B cell (primary cell): ENCODE measurements around the gene SLTM. TPM values are rescaled to one million over a fixed set of nuclear protein-coding genes. Genes with fewer than 3 reads are reported as not detected.

Experiments
- ATAC-seq: fragments of 200-7000 bp; cut with Tn5 transposase; one replicate; pipeline ENCODE4 v1.10.0; 2021; ENCODE audit warnings: low read depth, mild to moderate bottlenecking, moderate number of reproducible peaks, moderate library complexity
- CTCF ChIA-PET: fragments of 350-600 bp; sonication (Branson Sonifier 250); formaldehyde crosslinking; loops from one replicate; lab custom pipeline; 2021; ENCODE audit warnings: antibody characterized with exemption, inconsistent platforms; lab: Charles Lee
- POLR2A ChIA-PET: fragments of 350-600 bp; sonication (Branson Sonifier 250); formaldehyde crosslinking; loops from one replicate; lab custom pipeline; 2021; ENCODE audit warnings: antibody characterized with exemption; lab: Charles Lee
- DNase-seq: peaks from one replicate; pipeline ENCODE4 v3.0.0; 2013
- H2AFZ ChIP-seq: 2 replicates; pipeline ENCODE4 v1.6.1; 2012; ENCODE audit warnings: mild to moderate bottlenecking, low read depth, low read length; ENCODE audit not compliant: insufficient read depth, poor library complexity, severe bottlenecking
- H3K27ac ChIP-seq, 2 donors: 1 replicate in 1 of 2; 2 replicates in 1 of 2; pipeline ENCODE4 v1.5.1; 2012 to 2013; ENCODE audit warnings: low read length in 2 of 2, mild to moderate bottlenecking in 2 of 2, moderate library complexity in 1 of 2
- H3K27me3 ChIP-seq, 4 experiments: fragments of 200-600 bp in 1 of 4; sonication (generic) in 1 of 4; replicated peaks in 1 of 4; 1 replicate in 2 of 4; 2 replicates in 2 of 4; pipeline versions ENCODE4 v1.6.1 to v1.7.0; 2013 to 2016; ENCODE audit warnings: low read length in 3 of 4, mild to moderate bottlenecking in 2 of 4, mixed read lengths in 1 of 4, moderate library complexity in 1 of 4; ENCODE audit not compliant: insufficient read depth in 4 of 4, control insufficient read depth in 3 of 4; ENCODE audit errors: control extremely low read depth in 1 of 4
- H3K36me3 ChIP-seq, 2 experiments: replicated peaks in 1 of 2; 1 replicate in 1 of 2; 2 replicates in 1 of 2; pipeline versions ENCODE4 v1.6.1 to v1.7.1; 2013; ENCODE audit warnings: low read length in 1 of 2; ENCODE audit not compliant: insufficient read depth in 2 of 2, control insufficient read depth in 1 of 2; ENCODE audit errors: control extremely low read depth in 1 of 2, extremely low read depth in 1 of 2
- H3K4me1 ChIP-seq, 2 donors: fragments of 200-600 bp in 1 of 2; sonication (generic) in 1 of 2; 1 replicate in 1 of 2; 2 replicates in 1 of 2; pipeline versions ENCODE4 v1.5.1 to v1.6.1; 2013 to 2017; ENCODE audit warnings: low read length in 2 of 2; ENCODE audit not compliant: control insufficient read depth in 2 of 2, insufficient read depth in 2 of 2
- H3K4me2 ChIP-seq: replicated peaks from 2 replicates; pipeline ENCODE3; 2012; ENCODE audit warnings: mild to moderate bottlenecking, low read depth, low read length; ENCODE audit not compliant: poor library complexity, severe bottlenecking
- H3K4me3 ChIP-seq, 5 experiments: fragments of 200-600 bp in 1 of 5; sonication (generic) in 1 of 5; 1 replicate in 3 of 5; 2 replicates in 2 of 5; pipeline versions ENCODE4 v1.5.1 to v1.7.0; 2011 to 2016; ENCODE audit warnings: low read length in 4 of 5, mild to moderate bottlenecking in 4 of 5, low read depth in 2 of 5, control low read depth in 1 of 5, moderate library complexity in 1 of 5; ENCODE audit not compliant: insufficient read depth in 1 of 5; ENCODE audit errors: control extremely low read depth in 1 of 5, extremely low read depth in 1 of 5
- H3K79me2 ChIP-seq: fragments of 200-600 bp; sonication (generic); one replicate; pipeline ENCODE4 v1.6.0; 2016; ENCODE audit warnings: low read length; ENCODE audit not compliant: control insufficient read depth, insufficient read depth
- H3K9ac ChIP-seq: fragments of 200-600 bp; sonication (generic); 2 replicates; pipeline ENCODE4 v1.6.1; 2017; ENCODE audit warnings: mild to moderate bottlenecking, low read length, moderate library complexity
- H3K9me3 ChIP-seq, 3 donors: one replicate each; pipeline versions ENCODE4 v1.6.1 to v1.7.1; 2013; ENCODE audit warnings: low read length in 2 of 3; ENCODE audit not compliant: control insufficient read depth in 2 of 3, insufficient read depth in 1 of 3; ENCODE audit errors: control extremely low read depth in 1 of 3
- H4K20me1 ChIP-seq: 2 replicates; pipeline ENCODE4 v1.6.0; 2012; ENCODE audit warnings: mild to moderate bottlenecking, low read length; ENCODE audit not compliant: insufficient read depth, control insufficient read depth, poor library complexity, severe bottlenecking
- H3K27ac Mint-ChIP-seq: one replicate; pipeline ENCODE4 v1.8.0; 2021; ENCODE audit warnings: mixed read lengths
- H3K27me3 Mint-ChIP-seq: one replicate; pipeline ENCODE4 v1.8.0; 2021; ENCODE audit warnings: mixed read lengths
- H3K4me1 Mint-ChIP-seq: one replicate; pipeline ENCODE4 v1.8.0; 2021; ENCODE audit warnings: mixed read lengths
- H3K4me3 Mint-ChIP-seq: one replicate; pipeline ENCODE4 v1.8.0; 2021; ENCODE audit warnings: mixed read lengths
- H3K9me3 Mint-ChIP-seq: one replicate; pipeline ENCODE4 v1.8.0; 2022; ENCODE audit warnings: mixed read lengths; ENCODE audit not compliant: insufficient read depth
- CTCF ChIP-seq: fragments of 200-600 bp; IDR thresholded peaks from one replicate; pipeline ENCODE4 v1.8.0; 2022; ENCODE audit warnings: antibody characterized with exemption, mild to moderate bottlenecking
- EZH2 ChIP-seq: IDR thresholded peaks from 2 replicates; pipeline ENCODE4 v1.6.1; 2012; ENCODE audit warnings: borderline replicate concordance, low read depth, mild to moderate bottlenecking, moderate library complexity, low read length; ENCODE audit not compliant: insufficient read depth, poor library complexity, severe bottlenecking
- WGBS: methylation state at CpG from one replicate; pipeline ENCODE4 v1.1.5; 2013; ENCODE audit warnings: missing lambda C conversion rate; ENCODE audit not compliant: insufficient coverage; 5-methylcytosine and 5-hydroxymethylcytosine counted together
- intact Hi-C: fragments of 100-400 bp; cut with micrococcal nuclease; formaldehyde crosslinking; loops from one replicate; pipeline ENCODE4 v1.10.0; 2022
- polyA plus RNA-seq: library from polyadenylated mRNA; depleted of rRNA; stranded (reverse); fragments of >200 nt; gene quantifications from 2 replicates; pipeline ENCODE4 v1.2.3, GENCODE V29; 2012
- total RNA-seq, 2 donors: library from RNA; stranded (reverse); fragments of 120-200 nt in 1 of 2; gene quantifications; 1 replicate in 1 of 2; 2 replicates in 1 of 2; pipeline versions ENCODE4 v1.2.3 to v1.2.4, GENCODE V29; 2013 to 2022

SLTM gene
- total and polyA plus RNA-seq, 2 donors (not counting 1 experiment from before 2014, with no cell fraction given) = 83.2 to 183 TPM

- ATAC-seq = no peak
- 92% methylated on average over 2 of the region's 4 CpGs for WGBS
Observed at GRCh38 chr15:58934521-58934920, 1.0 kb upstream of the SLTM start.

More at GRCh38 chr15:58934521-58934920, 1.0 kb upstream of the SLTM start:
- Histone ChIP-seq H3K27me3 (no peaks in the 10 kb centered on the region), H3K4me2 (peak overlapping the region; percentile 77), H3K4me1 (peaks cover 19 to 20% of the 10 kb centered on the region in 2 donors), H3K9ac (peak overlapping the region; percentile 93), H2AFZ (peak overlapping the region; percentile 95), H3K36me3 (peaks cover 0 to 3% of the 10 kb centered on the region in 2 experiments), H3K27ac (peak overlapping the region; percentile 79 to 98), H3K4me3 (peak overlapping the region in 2 of 5 experiments; percentile 90 to 93), H4K20me1 (peaks cover 9% of the 10 kb centered on the region), H3K9me3 (no peaks in the 10 kb centered on the region), H3K79me2 (peaks cover 37% of the 10 kb centered on the region)
- Mint-ChIP-seq H3K27me3 (no peaks in the 10 kb centered on the region), H3K4me1 (peaks cover 29% of the 10 kb centered on the region), H3K27ac (peak overlapping the region; percentile 97), H3K4me3 (peak overlapping the region; percentile 91), H3K9me3 (no peaks in the 10 kb centered on the region)
- TF ChIP-seq EZH2 = no peak
- TF ChIP-seq CTCF = no peak
- CTCF ChIA-PET = interaction anchor here (1.1 kb wide), 1 partner anchor 23 kb away, joined by 3 read pairs; no protein-coding TSS in a partner anchor
- POLR2A ChIA-PET = no interaction called here
- intact Hi-C loops = loop anchor here (5.0 kb wide), 1 partner anchor 723 kb away; the partner anchor contains the start of gene GTF2A2
- DNase-seq = no peak
